Measurements from ENCODE around the gene GNB5. TPM values are rescaled to one million over a fixed set of nuclear protein-coding genes. Genes with fewer than 3 reads are reported as not detected.
"Not testable (repeated sequence)": the region's sequence is repeated elsewhere in the genome, so short reads cannot be mapped to it uniquely, and the experiment has no call there.

Gene GNB5
- polyA plus RNA-seq (2013, experiment 1 of 2): 20.4 TPM
- 20.0 TPM for polyA plus RNA-seq (2013, experiment 2 of 2)

GRCh38 chr15:52191207-52191606 lies at the start of gene GNB5:
GNB5 (minus strand) TSS chr15:52191392; CDS start chr15:52184676, 6,716 bp downstream.
- H2AFZ ChIP-seq (ENCODE audit: low read length): no peak within 1 kb of the TSS
- H4K91ac ChIP-seq (ENCODE audit: low read depth, low read length, poor library complexity): no peak within 1 kb of the TSS
- no peak within 1 kb of the TSS for H2BK15ac ChIP-seq (ENCODE audit: low read length)
- no peak within 1 kb of the TSS for H2BK12ac ChIP-seq (ENCODE audit: low read length)
- H2AK5ac ChIP-seq (ENCODE audit: low read depth, low read length): no peak within 1 kb of the TSS
- H3K4me3 ChIP-seq (ENCODE audit: low read length in 2 of 2): peak within 1 kb of the TSS in 1 of 2 donors; percentile 36
- H3K4ac ChIP-seq (ENCODE audit: low read length): no peak within 1 kb of the TSS
- no peaks in the 10 kb centered on the region for H3K9me3 ChIP-seq (replicated peaks in 1 of 2; ENCODE audit: control insufficient read depth in 2 of 2, insufficient read depth in 1 of 2, low read depth in 1 of 2, low read length in 2 of 2)
- H2BK5ac ChIP-seq (ENCODE audit: low read length): no peak within 1 kb of the TSS
- H2BK120ac ChIP-seq (ENCODE audit: low read depth, low read length): no peak within 1 kb of the TSS
- no peak within 1 kb of the TSS for H3K18ac ChIP-seq (ENCODE audit: low read length)
- H4K8ac ChIP-seq (ENCODE audit: low read depth, low read length): no peak within 1 kb of the TSS
- no peaks in the 10 kb centered on the region for H3K4me1 ChIP-seq (ENCODE audit: control insufficient read depth in 2 of 2, insufficient read depth in 1 of 2, low read depth in 1 of 2, low read length in 2 of 2)
- DNase-seq (ENCODE audit: low spot score): no peak
- H3K27me3 ChIP-seq (ENCODE audit: control insufficient read depth in 3 of 3, insufficient read depth in 3 of 3, low read depth in 1 of 3, low read length in 3 of 3): no peaks in the 10 kb centered on the region
- H3K36me3 ChIP-seq (replicated peaks in 1 of 2; ENCODE audit: control insufficient read depth in 2 of 2, insufficient read depth in 2 of 2, low read length in 2 of 2): peaks cover 0 to 5% of the 10 kb centered on the region in 2 donors
- no CpG with 5 or more reads among the region's 7 CpGs for WGBS, 2 donors (ENCODE audit: extremely low coverage in 2 of 2, insufficient read length in 2 of 2, insufficient replicate concordance in 1 of 2)
- H3K23ac ChIP-seq (ENCODE audit: low read depth, low read length, poor library complexity): no peak within 1 kb of the TSS
- H3K14ac ChIP-seq (ENCODE audit: low read length): no peak within 1 kb of the TSS
- H3K4me2 ChIP-seq (ENCODE audit: insufficient read depth, low read length, poor library complexity, severe bottlenecking): no peak within 1 kb of the TSS
- no peak within 1 kb of the TSS for H3K27ac ChIP-seq (replicated peaks; ENCODE audit: low read length)
- H3K9ac ChIP-seq (ENCODE audit: low read depth, low read length, poor library complexity): no peak within 1 kb of the TSS
- no peaks in the 10 kb centered on the region for H3K79me1 ChIP-seq (ENCODE audit: low read depth, low read length)

GRCh38 chr15:52240166-52240565 lies 49.0 kb upstream of the GNB5 start:
- no peak overlapping the region for H3K27ac ChIP-seq (replicated peaks; ENCODE audit: low read length)
- H2AK5ac ChIP-seq (ENCODE audit: low read depth, low read length): no peak overlapping the region
- no peak overlapping the region for H2BK5ac ChIP-seq (ENCODE audit: low read length)
- H3K9ac ChIP-seq (ENCODE audit: low read depth, low read length, poor library complexity): no peak overlapping the region
- no peaks in the 10 kb centered on the region for H3K27me3 ChIP-seq (ENCODE audit: control insufficient read depth in 3 of 3, insufficient read depth in 3 of 3, low read depth in 1 of 3, low read length in 3 of 3)
- no peak overlapping the region for H2BK12ac ChIP-seq (ENCODE audit: low read length)
- H3K4me1 ChIP-seq (ENCODE audit: control insufficient read depth in 2 of 2, insufficient read depth in 1 of 2, low read depth in 1 of 2, low read length in 2 of 2): peaks cover 0 to 4% of the 10 kb centered on the region in 2 donors
- H3K79me1 ChIP-seq (ENCODE audit: low read depth, low read length): no peaks in the 10 kb centered on the region
- no peak overlapping the region for H2BK15ac ChIP-seq (ENCODE audit: low read length)
- WGBS, 2 donors (ENCODE audit: extremely low coverage in 2 of 2, insufficient read length in 2 of 2, insufficient replicate concordance in 1 of 2): no CpG with 5 or more reads among the region's 3 CpGs
- H2AFZ ChIP-seq (ENCODE audit: low read length): no peak overlapping the region
- no peak overlapping the region for H3K4ac ChIP-seq (ENCODE audit: low read length)
- H2BK120ac ChIP-seq (ENCODE audit: low read depth, low read length): no peak overlapping the region
- H3K23ac ChIP-seq (ENCODE audit: low read depth, low read length, poor library complexity): no peak overlapping the region
- no peak overlapping the region for H4K8ac ChIP-seq (ENCODE audit: low read depth, low read length)
- H3K4me2 ChIP-seq (ENCODE audit: insufficient read depth, low read length, poor library complexity, severe bottlenecking): no peak overlapping the region
- H3K36me3 ChIP-seq (replicated peaks in 1 of 2; ENCODE audit: control insufficient read depth in 2 of 2, insufficient read depth in 2 of 2, low read length in 2 of 2): peaks cover 11 to 40% of the 10 kb centered on the region in 2 donors
- no peak overlapping the region for H3K18ac ChIP-seq (ENCODE audit: low read length)
- peaks cover 0 to 3% of the 10 kb centered on the region in 2 donors for H3K9me3 ChIP-seq (replicated peaks in 1 of 2; ENCODE audit: control insufficient read depth in 2 of 2, insufficient read depth in 1 of 2, low read depth in 1 of 2, low read length in 2 of 2)
- no peak overlapping the region for H3K4me3 ChIP-seq (ENCODE audit: low read length in 2 of 2)
- H4K91ac ChIP-seq (ENCODE audit: low read depth, low read length, poor library complexity): no peak overlapping the region
- H3K14ac ChIP-seq (ENCODE audit: low read length): no peak overlapping the region
- no peak for DNase-seq (ENCODE audit: low spot score)

DNA sequence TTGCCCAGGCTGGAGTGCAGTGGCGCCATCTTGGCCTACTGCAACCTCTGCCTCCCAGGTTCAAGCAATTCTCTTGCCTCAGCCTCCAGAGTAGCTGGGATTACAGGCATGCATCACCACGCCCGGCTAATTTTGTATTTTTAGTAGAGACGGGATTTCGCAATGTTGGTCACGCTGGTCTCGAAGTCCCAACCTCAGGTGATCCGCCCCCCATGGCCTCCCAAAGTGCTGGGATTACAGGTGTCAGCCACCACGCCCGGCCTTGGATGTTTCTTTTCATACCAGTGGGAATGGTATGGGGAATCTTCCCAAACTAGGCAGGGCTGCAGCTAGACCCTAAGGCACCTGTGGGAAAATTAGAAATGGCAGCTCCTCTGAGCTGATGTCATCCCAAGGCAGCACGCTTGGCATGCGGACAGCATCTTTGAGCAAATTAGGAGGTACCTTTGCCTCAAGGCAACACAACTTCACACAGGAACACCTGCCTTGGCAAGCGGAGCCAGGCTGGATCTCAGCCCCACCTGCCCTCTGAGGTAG lies 47.9 kb upstream of the GNB5 start:
- H3K18ac ChIP-seq (ENCODE audit: low read length); H3K23ac ChIP-seq (ENCODE audit: low read depth, low read length, poor library complexity); H3K4me1 ChIP-seq (ENCODE audit: control insufficient read depth in 2 of 2, insufficient read depth in 1 of 2, low read depth in 1 of 2, low read length in 2 of 2); H4K91ac ChIP-seq (ENCODE audit: low read depth, low read length, poor library complexity); H2BK120ac ChIP-seq (ENCODE audit: low read depth, low read length); H3K4ac ChIP-seq (ENCODE audit: low read length); H3K4me2 ChIP-seq (ENCODE audit: insufficient read depth, low read length, poor library complexity, severe bottlenecking); H3K9me3 ChIP-seq (replicated peaks in 1 of 2; ENCODE audit: control insufficient read depth in 2 of 2, insufficient read depth in 1 of 2, low read depth in 1 of 2, low read length in 2 of 2); H2BK5ac ChIP-seq (ENCODE audit: low read length); H4K8ac ChIP-seq (ENCODE audit: low read depth, low read length); H2BK12ac ChIP-seq (ENCODE audit: low read length); H2AFZ ChIP-seq (ENCODE audit: low read length); H3K4me3 ChIP-seq (ENCODE audit: low read length in 2 of 2); H2AK5ac ChIP-seq (ENCODE audit: low read depth, low read length); H3K27ac ChIP-seq (replicated peaks; ENCODE audit: low read length); H2BK15ac ChIP-seq (ENCODE audit: low read length); H3K79me1 ChIP-seq (ENCODE audit: low read depth, low read length); H3K27me3 ChIP-seq (ENCODE audit: control insufficient read depth in 3 of 3, insufficient read depth in 3 of 3, low read depth in 1 of 3, low read length in 3 of 3); DNase-seq (ENCODE audit: low spot score); H3K9ac ChIP-seq (ENCODE audit: low read depth, low read length, poor library complexity): not testable (repeated sequence)
- Histone ChIP-seq H3K14ac (ENCODE audit: low read length) (peak overlapping the region; percentile 49), H3K36me3 (replicated peaks in 1 of 2; ENCODE audit: control insufficient read depth in 2 of 2, insufficient read depth in 2 of 2, low read length in 2 of 2) (peaks cover 15 to 42% of the 10 kb centered on the region in 2 donors)
- WGBS, 2 donors (ENCODE audit: extremely low coverage in 2 of 2, insufficient read length in 2 of 2, insufficient replicate concordance in 1 of 2): no CpG with 5 or more reads among the region's 13 CpGs

- WGBS, 2 donors (ENCODE audit: extremely low coverage in 2 of 2, insufficient read length in 2 of 2, insufficient replicate concordance in 1 of 2): no CpG with 5 or more reads among the region's 3 CpGs
- H3K18ac ChIP-seq (ENCODE audit: low read length): no peak overlapping the region
- no peaks in the 10 kb centered on the region for H3K27me3 ChIP-seq (ENCODE audit: control insufficient read depth in 3 of 3, insufficient read depth in 3 of 3, low read depth in 1 of 3, low read length in 3 of 3)
- H3K9ac ChIP-seq (ENCODE audit: low read depth, low read length, poor library complexity): no peak overlapping the region
- peaks cover 0 to 2% of the 10 kb centered on the region in 2 donors for H3K9me3 ChIP-seq (replicated peaks in 1 of 2; ENCODE audit: control insufficient read depth in 2 of 2, insufficient read depth in 1 of 2, low read depth in 1 of 2, low read length in 2 of 2)
- H3K27ac ChIP-seq (replicated peaks; ENCODE audit: low read length): no peak overlapping the region
- H2BK12ac ChIP-seq (ENCODE audit: low read length): no peak overlapping the region
- no peak overlapping the region for H3K4me3 ChIP-seq (ENCODE audit: low read length in 2 of 2)
- no peak overlapping the region for H3K4ac ChIP-seq (ENCODE audit: low read length)
- no peak overlapping the region for H3K14ac ChIP-seq (ENCODE audit: low read length)
- no peak overlapping the region for H2AFZ ChIP-seq (ENCODE audit: low read length)
- H2BK15ac ChIP-seq (ENCODE audit: low read length): no peak overlapping the region
- no peak for DNase-seq (ENCODE audit: low spot score)
- H2AK5ac ChIP-seq (ENCODE audit: low read depth, low read length): no peak overlapping the region
- H3K4me1 ChIP-seq (ENCODE audit: control insufficient read depth in 2 of 2, insufficient read depth in 1 of 2, low read depth in 1 of 2, low read length in 2 of 2): peaks cover 0 to 4% of the 10 kb centered on the region in 2 donors
- H4K91ac ChIP-seq (ENCODE audit: low read depth, low read length, poor library complexity): no peak overlapping the region
- no peak overlapping the region for H2BK120ac ChIP-seq (ENCODE audit: low read depth, low read length)
- no peaks in the 10 kb centered on the region for H3K79me1 ChIP-seq (ENCODE audit: low read depth, low read length)
- no peak overlapping the region for H3K4me2 ChIP-seq (ENCODE audit: insufficient read depth, low read length, poor library complexity, severe bottlenecking)
- no peak overlapping the region for H4K8ac ChIP-seq (ENCODE audit: low read depth, low read length)
- no peak overlapping the region for H2BK5ac ChIP-seq (ENCODE audit: low read length)
- peaks cover 15 to 36% of the 10 kb centered on the region in 2 donors for H3K36me3 ChIP-seq (replicated peaks in 1 of 2; ENCODE audit: control insufficient read depth in 2 of 2, insufficient read depth in 2 of 2, low read length in 2 of 2)
- no peak overlapping the region for H3K23ac ChIP-seq (ENCODE audit: low read depth, low read length, poor library complexity)
These were observed 47.0 kb upstream of the GNB5 start for GRCh38 chr15:52238149-52238548.
